Middle frontal gyrus (tissue), 1 donor: ENCODE measurements around the gene C8G.

Experiments
- DNase-seq: peaks from one replicate; pipeline ENCODE4 v3.0.0-alpha.2; 2015; ENCODE audit warnings: low spot score; ENCODE audit errors: extremely low spot score

Gene C8G

GRCh38 chr9:136920734-136921231, 24.3 kb upstream of the C8G start:
- no peak for DNase-seq

GRCh38 chr9:136921307-136921706, 23.7 kb upstream of the C8G start:
- DNase-seq: no peak

DNA sequence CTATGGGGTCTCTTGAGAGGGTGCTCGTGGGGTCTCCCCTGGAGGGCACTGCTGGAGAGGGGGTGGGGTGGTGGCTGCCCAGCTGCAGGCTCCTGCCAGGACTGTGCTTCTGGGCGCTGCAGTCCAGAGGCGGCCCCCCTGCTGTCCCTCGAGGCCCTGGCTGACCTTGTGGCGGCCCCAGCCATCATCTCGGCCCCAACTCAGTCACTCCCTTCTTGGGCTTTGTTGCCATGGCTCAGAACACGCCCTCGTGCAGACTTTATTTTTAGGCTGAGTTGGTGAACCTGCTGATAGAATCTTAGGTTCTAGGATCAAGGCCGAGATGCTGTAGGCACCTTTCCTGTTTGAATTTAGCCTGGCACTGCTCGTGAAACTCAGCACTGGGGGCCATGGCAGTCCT, 23.3 kb upstream of the C8G start:
- no peak for DNase-seq

GRCh38 chr9:136922540-136922939, 22.5 kb upstream of the C8G start:
- no peak for DNase-seq

GRCh38 chr9:136923881-136924280, 21.2 kb upstream of the C8G start:
- no peak for DNase-seq

DNA sequence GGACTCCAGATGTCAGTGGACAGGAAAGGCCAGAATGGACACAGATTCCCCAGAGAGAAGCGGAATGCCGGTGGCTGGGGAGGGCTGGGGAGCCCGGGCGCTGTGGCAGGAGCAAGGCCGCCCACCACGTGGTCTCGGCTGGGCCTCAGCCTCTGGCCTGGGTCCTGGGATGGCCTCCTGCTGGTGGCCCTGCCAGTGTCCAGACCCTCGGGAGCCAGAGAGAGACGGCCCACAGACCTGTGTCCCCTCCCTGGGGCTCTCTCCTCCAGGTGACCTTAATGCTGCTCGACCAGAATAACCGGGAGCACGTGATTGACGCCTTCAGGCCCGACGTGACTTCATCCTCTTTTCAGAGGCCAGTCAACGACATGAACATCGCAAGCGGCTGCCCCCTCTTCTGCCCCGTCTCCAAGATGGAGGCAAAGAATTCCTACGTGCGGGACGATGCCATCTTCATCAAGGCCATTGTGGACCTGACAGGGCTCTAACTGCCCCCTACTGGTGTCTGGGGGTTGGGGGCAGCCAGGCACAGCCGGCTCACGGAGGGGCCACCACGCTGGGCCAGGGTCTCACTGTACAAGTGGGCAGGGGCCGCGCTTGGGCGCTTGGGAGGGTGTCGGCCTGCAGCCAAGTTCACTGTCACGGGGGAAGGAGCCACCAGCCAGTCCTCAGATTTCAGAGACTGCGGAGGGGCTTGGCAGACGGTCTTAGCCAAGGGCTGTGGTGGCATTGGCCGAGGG, 19.5 kb upstream of the C8G start:
- DNase-seq: no peak

- no peak for DNase-seq
These were observed 18.8 kb upstream of the C8G start for GRCh38 chr9:136926154-136926704.

DNA sequence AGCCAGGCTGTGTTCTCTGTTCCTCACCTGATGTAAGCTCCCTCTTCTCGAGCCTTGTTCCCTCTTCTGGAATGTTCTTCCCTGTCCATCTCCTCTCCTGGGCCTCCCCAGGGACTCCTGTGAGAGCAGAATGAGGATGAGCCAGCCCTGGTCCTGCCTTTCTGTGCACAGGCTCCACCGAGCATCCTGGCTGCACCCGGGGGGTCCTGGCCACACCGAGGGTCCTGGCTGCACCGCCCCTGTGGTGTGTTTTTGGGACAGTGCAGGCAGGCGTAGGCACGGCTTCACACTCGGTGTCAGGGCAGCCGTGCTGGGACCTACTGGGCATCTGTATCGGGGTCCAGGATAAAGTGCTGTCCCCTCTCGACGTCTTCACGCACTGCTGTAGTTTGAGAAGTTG, 18.3 kb upstream of the C8G start:
- DNase-seq: no peak

DNA sequence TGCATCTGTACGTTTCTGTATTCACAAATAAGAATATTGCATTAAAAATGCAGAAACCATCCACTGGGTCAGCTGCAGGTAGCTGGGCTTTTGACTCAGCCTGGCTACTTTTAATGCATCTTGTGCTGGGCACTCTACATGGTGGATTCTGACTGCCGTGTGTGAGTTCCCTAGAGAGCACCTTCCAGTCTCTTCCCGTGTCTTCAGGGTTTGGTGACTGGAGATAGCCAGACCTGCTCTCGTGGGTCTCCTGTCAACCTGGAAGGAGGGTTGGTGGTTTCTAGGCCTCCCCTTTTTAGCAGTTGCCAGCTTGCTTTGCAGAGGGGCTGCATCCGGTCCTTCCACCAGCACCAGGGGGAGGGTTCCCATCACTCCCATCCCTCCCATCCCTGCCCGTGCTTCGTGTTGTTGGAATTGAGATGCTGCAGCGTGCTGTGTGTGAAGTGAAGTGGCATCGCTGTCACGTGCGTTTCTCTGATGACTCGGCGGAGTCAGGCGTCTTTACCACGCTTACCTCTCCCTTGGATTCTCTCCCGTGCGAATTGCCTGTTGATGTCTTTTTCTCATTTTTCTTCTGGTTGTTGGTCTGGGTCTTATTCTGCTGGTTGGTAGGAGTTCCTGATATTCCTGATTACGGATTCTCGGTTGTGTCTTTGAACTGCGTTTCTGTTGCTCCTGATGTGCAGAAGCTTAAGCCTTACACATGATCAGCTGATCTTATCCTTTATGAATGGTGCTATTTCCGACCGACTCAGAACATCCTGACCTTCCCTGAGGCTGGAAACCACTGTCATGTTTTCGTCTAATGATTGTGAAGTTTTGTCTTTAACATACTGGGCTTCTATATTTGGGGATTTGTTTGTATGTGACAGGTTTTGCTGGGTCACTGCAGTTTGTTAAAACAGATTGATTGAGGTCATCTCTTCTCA, 17.4 kb upstream of the C8G start:
- DNase-seq: no peak

DNA sequence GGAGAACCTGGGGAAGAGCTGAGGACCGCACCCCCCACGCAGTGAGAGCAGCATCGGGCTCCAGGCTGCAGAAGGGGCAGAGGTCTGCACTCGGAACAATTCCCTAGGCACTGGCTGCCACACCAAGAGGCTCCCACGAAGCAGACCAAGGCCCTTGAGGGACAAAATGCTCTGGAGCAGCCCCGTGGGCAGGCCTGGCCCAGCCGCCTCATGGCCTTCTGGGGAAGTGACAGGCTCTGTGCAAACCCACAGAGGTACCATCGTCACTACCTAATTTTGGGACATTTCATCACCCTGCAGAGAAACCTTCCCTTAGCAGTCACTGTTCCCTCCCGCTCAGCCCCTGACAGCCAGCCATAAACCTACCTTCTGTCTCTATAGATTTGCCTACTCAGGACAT, 16.5 kb upstream of the C8G start:
- DNase-seq: no peak

- DNase-seq: no peak
These were observed 15.0 kb upstream of the C8G start for GRCh38 chr9:136930014-136930413.

GRCh38 chr9:136931611-136932130, 13.4 kb upstream of the C8G start:
- DNase-seq: no peak

DNA sequence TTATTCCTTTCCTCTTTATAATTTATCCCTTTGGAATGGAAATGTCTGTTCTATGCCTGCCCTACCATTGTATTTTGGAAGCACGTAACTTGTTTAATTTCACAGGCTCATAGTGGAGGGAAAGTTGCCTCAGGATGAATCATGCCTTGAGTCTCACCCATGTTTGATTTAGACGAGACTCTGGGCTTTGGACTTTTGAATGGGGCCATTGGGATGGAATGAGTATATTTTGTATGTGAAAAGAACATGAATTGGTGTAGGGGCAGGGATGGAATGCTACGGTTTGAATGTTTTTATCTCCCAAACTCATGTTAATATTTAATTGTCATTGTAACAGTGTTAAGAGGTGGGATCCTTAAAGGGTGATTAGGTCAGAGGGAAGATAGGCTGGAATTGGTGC, 10.8 kb upstream of the C8G start:
- no peak for DNase-seq

DNA sequence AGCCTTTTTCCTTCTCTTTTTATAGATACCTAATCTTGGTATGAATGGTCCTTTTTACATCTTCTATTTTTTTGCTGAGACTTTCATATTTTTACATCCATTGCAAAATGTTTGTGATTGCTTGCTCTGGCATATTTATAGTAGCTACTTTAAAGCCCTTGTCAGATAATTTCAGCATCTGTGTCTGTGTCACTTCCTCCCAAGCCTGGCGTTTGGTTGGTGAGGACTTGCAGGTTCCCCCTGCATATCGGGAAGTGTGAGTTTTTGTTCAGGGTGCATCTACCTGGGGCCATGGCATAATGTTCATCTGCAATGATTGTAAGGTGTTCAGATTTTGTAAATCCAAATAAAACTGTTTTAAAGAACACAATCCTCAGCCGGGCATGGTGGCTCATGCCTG, 9.4 kb upstream of the C8G start:
- no peak for DNase-seq

DNA sequence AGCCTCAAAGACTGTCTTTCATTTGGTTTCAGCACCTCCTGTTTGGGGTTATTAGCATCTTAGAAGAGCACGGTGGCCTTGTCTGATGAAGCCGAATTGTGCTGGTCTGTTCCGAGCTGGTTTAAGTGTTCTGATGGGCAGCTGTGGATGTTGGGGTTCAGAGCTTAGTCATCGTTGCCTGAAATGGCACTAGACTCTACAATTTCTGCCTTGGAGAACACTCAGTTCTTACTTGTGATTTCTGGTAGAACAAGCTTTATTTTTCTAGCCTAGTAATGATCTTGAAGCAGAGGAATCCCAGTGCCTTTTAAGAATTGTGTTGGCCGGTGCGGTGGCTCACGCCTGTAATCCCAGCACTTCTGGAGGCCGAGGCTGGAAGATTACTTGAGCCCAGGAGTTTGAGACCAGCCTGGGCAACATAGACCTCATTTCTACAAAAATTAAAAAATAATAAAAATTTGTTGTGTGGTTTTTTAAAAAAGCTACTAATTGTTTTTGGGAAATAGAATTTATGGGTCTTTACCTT, 8.3 kb upstream of the C8G start:
- no peak for DNase-seq

DNA sequence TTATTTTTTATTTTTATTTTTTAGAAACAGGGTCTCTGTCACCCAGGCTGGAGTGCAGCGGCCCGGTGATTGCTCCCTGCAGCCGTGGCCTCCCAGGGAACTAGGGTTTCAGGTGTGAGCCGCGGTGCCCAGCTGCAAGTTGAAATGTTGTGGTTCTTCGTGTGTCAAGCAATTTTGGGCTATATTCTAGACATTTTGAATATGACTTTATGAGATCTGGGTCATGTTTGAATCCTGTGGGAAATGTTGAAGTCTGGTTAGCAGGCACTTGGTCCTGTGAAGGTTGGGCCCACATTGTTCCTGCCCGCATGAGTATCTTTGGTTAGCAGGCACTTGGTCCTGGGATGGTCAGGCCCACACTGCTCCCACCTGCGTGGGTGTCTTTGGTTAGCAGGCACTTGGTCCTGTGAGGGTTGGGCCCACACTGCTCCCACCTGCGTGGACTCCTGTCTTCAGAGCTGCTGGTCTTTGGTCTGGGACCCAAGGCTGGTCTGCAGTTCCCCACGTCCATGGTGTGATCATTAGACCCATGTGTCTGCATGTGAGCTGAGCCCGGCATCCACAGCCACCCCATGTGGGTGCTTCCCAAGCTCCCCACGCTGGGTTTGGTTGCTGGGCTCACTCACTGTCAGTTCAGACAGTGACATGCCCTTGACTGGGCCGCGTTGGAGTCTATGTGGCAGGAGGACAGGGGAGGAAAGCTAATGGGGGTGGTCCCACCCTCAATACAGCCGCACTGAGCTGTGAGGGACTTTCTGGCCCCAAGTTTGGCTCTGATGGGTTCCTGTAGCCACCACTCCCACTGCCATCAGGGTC, 7.6 kb upstream of the C8G start:
- no peak for DNase-seq

- DNase-seq: no peak
These were observed 5.5 kb upstream of the C8G start for GRCh38 chr9:136939431-136939995.

- DNase-seq: no peak
These were observed 5.0 kb upstream of the C8G start for GRCh38 chr9:136939996-136940525.

- no peak for DNase-seq
These were observed 4.4 kb upstream of the C8G start for GRCh38 chr9:136940526-136941230.
